Mesendoderm (in vitro differentiated cells): Measurements from ENCODE around the gene GPR68.

Experiments
- DNase-seq: peaks from one replicate; pipeline ENCODE4 v3.0.0; 2013
- H2AK5ac ChIP-seq: 2 replicates; pipeline ENCODE4 v1.6.1; 2013; ENCODE audit warnings: low read length, inconsistent platforms
- H2BK120ac ChIP-seq: 2 replicates; pipeline ENCODE4 v1.6.1; 2013; ENCODE audit warnings: low read depth, mild to moderate bottlenecking, low read length, moderate library complexity, mixed read lengths
- H2BK15ac ChIP-seq: replicated peaks from 2 replicates; pipeline ENCODE4 v1.6.1; 2013; ENCODE audit warnings: low read depth, mild to moderate bottlenecking, moderate library complexity
- H2BK5ac ChIP-seq: 2 replicates; pipeline ENCODE4 v1.6.1; 2013; ENCODE audit warnings: low read length, inconsistent platforms
- H3K18ac ChIP-seq: 2 replicates; pipeline ENCODE4 v1.6.1; 2013; ENCODE audit warnings: mild to moderate bottlenecking, low read length, mixed read lengths
- H3K23ac ChIP-seq: one replicate; pipeline ENCODE4 v1.6.1; 2013; ENCODE audit warnings: low read length
- H3K27ac ChIP-seq: 2 replicates; pipeline ENCODE4 v1.5.1; 2013; ENCODE audit warnings: low read depth, mild to moderate bottlenecking, inconsistent platforms, low read length, moderate library complexity
- H3K27me3 ChIP-seq: 2 replicates; pipeline ENCODE4 v1.6.1; 2013; ENCODE audit warnings: low read length, control low read depth, mild to moderate bottlenecking, inconsistent platforms; ENCODE audit not compliant: insufficient read depth, poor library complexity
- H3K36me3 ChIP-seq: 2 replicates; pipeline ENCODE4 v1.6.1; 2013; ENCODE audit warnings: low read length, inconsistent platforms; ENCODE audit not compliant: control insufficient read depth, insufficient read depth
- H3K4ac ChIP-seq: one replicate; pipeline ENCODE4 v1.6.1; 2013; ENCODE audit warnings: low read depth, mild to moderate bottlenecking, low read length, moderate library complexity
- H3K4me1 ChIP-seq: 2 replicates; pipeline ENCODE4 v1.6.1; 2013; ENCODE audit warnings: low read depth, low read length, inconsistent platforms; ENCODE audit not compliant: control insufficient read depth
- H3K4me2 ChIP-seq: 2 replicates; pipeline ENCODE4 v1.6.1; 2013; ENCODE audit warnings: low read length
- H3K4me3 ChIP-seq: 2 replicates; pipeline ENCODE4 v1.5.1; 2013; ENCODE audit warnings: mild to moderate bottlenecking, low read length
- H3K56ac ChIP-seq: one replicate; pipeline ENCODE4 v1.6.1; 2013; ENCODE audit warnings: low read length
- H3K79me1 ChIP-seq: 2 replicates; pipeline ENCODE4 v1.6.1; 2013; ENCODE audit warnings: low read length, inconsistent platforms
- H3K79me2 ChIP-seq: 2 replicates; pipeline ENCODE4 v1.6.1; 2013; ENCODE audit warnings: mild to moderate bottlenecking, low read length; ENCODE audit not compliant: control insufficient read depth, insufficient read depth
- H3K9ac ChIP-seq: 2 replicates; pipeline ENCODE4 v1.6.1; 2013; ENCODE audit warnings: low read length, inconsistent platforms
- H4K5ac ChIP-seq: one replicate; pipeline ENCODE4 v1.6.1; 2013; ENCODE audit warnings: low read length
- H4K8ac ChIP-seq: one replicate; pipeline ENCODE4 v1.6.1; 2013; ENCODE audit warnings: low read depth, mild to moderate bottlenecking, control low read depth, low read length, moderate library complexity
- WGBS: extraction: QIAGEN DNeasy Blood & Tissue Kit; methylation state at CpG from one replicate; pipeline ENCODE4 v1.1.7; 2013; ENCODE audit warnings: low lambda C conversion rate, missing lambda C conversion rate; ENCODE audit not compliant: insufficient coverage; ENCODE audit errors: extremely low coverage; 5-methylcytosine and 5-hydroxymethylcytosine counted together

Gene GPR68

DNA sequence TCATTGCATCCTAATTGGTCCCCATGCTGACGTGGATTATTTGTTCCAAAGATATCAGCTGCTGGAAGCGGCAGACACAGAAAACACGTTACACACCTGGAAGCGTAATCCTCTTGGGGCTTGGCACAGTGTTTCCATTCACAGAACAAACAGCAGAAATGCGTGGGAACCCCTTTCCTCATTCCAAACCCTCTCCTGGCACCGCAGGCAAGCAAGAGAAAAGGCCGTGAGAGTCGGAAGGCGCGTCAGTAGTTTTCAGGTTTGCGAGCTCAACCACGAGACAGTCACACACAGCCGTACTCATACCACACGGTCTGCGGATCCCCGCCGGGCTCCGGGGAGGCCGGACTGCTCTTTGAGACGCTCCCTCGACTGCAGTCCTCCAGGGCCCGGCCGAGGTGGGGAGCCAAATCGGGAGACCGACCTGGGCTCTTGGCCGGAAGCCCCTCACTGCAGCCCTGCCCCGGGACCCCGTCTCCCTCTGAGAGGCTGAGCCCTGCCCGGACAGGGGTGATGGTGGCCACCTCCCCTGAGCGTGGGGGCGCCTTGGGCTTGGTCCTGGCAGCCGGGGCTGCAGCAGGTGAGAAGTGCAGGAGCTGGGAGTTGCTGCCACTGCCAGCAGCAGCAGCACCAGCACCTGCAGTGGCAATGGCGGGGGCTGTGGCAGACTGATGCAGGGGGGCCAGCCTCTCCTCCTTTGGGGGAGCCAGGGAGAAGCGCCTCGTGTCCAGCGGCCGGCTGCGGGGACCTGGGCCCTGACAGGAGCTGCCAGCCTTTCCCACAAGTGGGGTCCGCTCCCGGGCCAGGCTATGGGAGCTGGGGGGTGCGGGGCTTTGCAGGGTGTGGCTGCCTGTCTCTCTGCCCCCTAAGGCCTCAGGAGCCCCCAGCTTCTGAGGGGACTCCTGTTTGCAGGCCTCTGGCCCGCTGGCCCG, 28.1 kb upstream of the GPR68 start:
- H3K36me3 ChIP-seq, result no peaks in the 10 kb centered on the region
- no peak overlapping the region for H3K4me2 ChIP-seq
- no peak overlapping the region for H3K23ac ChIP-seq
- no peak overlapping the region for H3K56ac ChIP-seq
- no peak overlapping the region for H2BK5ac ChIP-seq
- no peak overlapping the region for H3K4me3 ChIP-seq
- WGBS, result no CpG with 5 or more reads among the region's 43 CpGs
- no peak overlapping the region for H3K4ac ChIP-seq
- H2BK120ac ChIP-seq, result no peak overlapping the region
- H3K79me1 ChIP-seq, result no peaks in the 10 kb centered on the region
- H3K79me2 ChIP-seq, result no peaks in the 10 kb centered on the region
- H2AK5ac ChIP-seq, result no peak overlapping the region
- no peak overlapping the region for H2BK15ac ChIP-seq
- H3K27me3 ChIP-seq, result no peaks in the 10 kb centered on the region
- H3K9ac ChIP-seq, result no peak overlapping the region
- no peak overlapping the region for H4K5ac ChIP-seq
- no peak overlapping the region for H3K18ac ChIP-seq
- no peak overlapping the region for H3K27ac ChIP-seq
- H4K8ac ChIP-seq, result no peak overlapping the region
- no peak for DNase-seq
- H3K4me1 ChIP-seq, result no peaks in the 10 kb centered on the region

DNA sequence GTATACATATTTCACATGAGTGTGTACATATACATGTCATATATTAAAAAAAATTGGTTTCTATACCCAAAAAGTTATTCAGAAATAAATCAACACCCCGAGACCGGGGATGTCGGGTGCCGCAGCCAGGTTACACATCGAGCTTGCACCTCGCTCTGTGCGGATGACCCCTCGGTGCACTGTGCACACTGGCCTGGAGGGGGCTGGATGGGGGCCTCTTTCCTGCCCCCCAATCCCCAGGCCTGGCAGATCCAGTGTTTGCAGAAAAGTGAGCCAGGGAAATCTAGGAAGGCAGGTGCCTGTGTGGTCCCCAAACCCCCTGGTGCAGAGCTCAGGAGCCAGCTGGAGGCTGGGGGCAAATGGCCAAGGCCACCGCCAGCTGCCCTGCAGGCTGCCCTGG, 27.1 kb upstream of the GPR68 start:
- Histone ChIP-seq H3K23ac (no peak overlapping the region), H3K36me3 (no peaks in the 10 kb centered on the region), H3K27ac (no peak overlapping the region), H3K79me1 (no peaks in the 10 kb centered on the region), H3K4ac (no peak overlapping the region), H2BK5ac (no peak overlapping the region), H3K4me3 (no peak overlapping the region), H4K5ac (no peak overlapping the region), H2BK120ac (no peak overlapping the region), H2AK5ac (no peak overlapping the region), H3K79me2 (no peaks in the 10 kb centered on the region), H2BK15ac (no peak overlapping the region), H4K8ac (no peak overlapping the region), H3K56ac (no peak overlapping the region), H3K27me3 (no peaks in the 10 kb centered on the region), H3K9ac (no peak overlapping the region), H3K4me1 (no peaks in the 10 kb centered on the region), H3K4me2 (no peak overlapping the region), H3K18ac (no peak overlapping the region)
- DNase-seq, result no peak
- WGBS, result no CpG with 5 or more reads among the region's 9 CpGs

DNA sequence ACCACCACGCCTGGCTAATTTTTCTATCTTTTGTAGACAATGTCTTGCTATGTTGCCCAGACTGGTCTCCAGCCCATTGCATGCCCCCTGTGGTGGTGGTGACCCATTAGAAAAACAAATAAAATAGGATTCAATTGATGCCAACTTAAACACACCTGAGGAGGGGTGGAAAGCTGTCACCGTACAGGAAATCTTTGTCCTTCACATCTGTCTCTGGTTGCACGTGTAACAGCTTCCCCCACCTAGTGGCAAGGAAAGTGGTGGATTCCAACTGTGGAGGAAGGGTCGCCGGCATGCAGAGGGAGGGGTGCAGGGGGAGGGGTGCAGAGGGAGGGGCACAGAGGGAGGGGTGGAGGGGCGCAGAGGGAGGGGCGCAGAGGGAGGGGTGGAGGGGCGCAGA, 26.1 kb upstream of the GPR68 start:
- H3K79me2 ChIP-seq, result no peaks in the 10 kb centered on the region
- H3K27ac ChIP-seq, result no peak overlapping the region
- no peak overlapping the region for H4K5ac ChIP-seq
- no peak overlapping the region for H2BK15ac ChIP-seq
- H3K4me2 ChIP-seq, result no peak overlapping the region
- H3K56ac ChIP-seq, result no peak overlapping the region
- no CpG with 5 or more reads among the region's 8 CpGs for WGBS
- H3K4me3 ChIP-seq, result no peak overlapping the region
- H4K8ac ChIP-seq, result no peak overlapping the region
- H3K9ac ChIP-seq, result no peak overlapping the region
- no peak overlapping the region for H3K4ac ChIP-seq
- no peak overlapping the region for H2BK5ac ChIP-seq
- H3K36me3 ChIP-seq, result no peaks in the 10 kb centered on the region
- no peaks in the 10 kb centered on the region for H3K79me1 ChIP-seq
- H3K27me3 ChIP-seq, result no peaks in the 10 kb centered on the region
- H3K18ac ChIP-seq, result no peak overlapping the region
- DNase-seq, result no peak
- no peak overlapping the region for H3K23ac ChIP-seq
- no peak overlapping the region for H2BK120ac ChIP-seq
- no peak overlapping the region for H2AK5ac ChIP-seq
- H3K4me1 ChIP-seq, result no peaks in the 10 kb centered on the region

DNA sequence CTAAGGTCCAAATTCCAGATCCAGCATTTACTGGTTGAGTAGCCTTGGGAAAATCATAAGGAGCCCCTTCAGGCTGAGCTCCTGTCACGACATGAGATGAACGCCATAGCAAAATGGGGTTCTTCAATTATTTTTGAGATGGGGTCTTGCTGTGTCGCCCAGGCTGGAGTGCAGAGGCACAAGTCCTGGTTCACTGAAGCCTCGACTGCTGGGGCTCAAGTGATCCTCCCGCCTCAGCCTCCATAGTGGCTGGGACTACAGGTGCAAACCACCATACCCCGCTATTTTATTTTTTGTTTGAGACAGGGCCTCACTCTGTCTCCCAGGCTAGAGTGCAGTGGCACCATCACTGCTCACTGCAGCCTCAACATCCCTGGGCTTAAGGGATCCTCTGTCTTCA, 25.7 kb upstream of the GPR68 start:
- Histone ChIP-seq H3K27me3 (no peaks in the 10 kb centered on the region), H3K9ac (no peak overlapping the region), H2AK5ac (no peak overlapping the region), H3K4me1 (no peaks in the 10 kb centered on the region), H4K5ac (no peak overlapping the region), H3K79me1 (no peaks in the 10 kb centered on the region), H3K18ac (no peak overlapping the region), H3K27ac (no peak overlapping the region), H2BK5ac (no peak overlapping the region), H2BK15ac (no peak overlapping the region), H3K4me3 (no peak overlapping the region), H3K79me2 (no peaks in the 10 kb centered on the region), H3K4ac (no peak overlapping the region), H3K56ac (no peak overlapping the region), H2BK120ac (no peak overlapping the region), H3K23ac (no peak overlapping the region), H3K4me2 (no peak overlapping the region), H3K36me3 (no peaks in the 10 kb centered on the region), H4K8ac (no peak overlapping the region)
- WGBS, result no CpG with 5 or more reads among the region's 6 CpGs
- DNase-seq, result no peak

DNA sequence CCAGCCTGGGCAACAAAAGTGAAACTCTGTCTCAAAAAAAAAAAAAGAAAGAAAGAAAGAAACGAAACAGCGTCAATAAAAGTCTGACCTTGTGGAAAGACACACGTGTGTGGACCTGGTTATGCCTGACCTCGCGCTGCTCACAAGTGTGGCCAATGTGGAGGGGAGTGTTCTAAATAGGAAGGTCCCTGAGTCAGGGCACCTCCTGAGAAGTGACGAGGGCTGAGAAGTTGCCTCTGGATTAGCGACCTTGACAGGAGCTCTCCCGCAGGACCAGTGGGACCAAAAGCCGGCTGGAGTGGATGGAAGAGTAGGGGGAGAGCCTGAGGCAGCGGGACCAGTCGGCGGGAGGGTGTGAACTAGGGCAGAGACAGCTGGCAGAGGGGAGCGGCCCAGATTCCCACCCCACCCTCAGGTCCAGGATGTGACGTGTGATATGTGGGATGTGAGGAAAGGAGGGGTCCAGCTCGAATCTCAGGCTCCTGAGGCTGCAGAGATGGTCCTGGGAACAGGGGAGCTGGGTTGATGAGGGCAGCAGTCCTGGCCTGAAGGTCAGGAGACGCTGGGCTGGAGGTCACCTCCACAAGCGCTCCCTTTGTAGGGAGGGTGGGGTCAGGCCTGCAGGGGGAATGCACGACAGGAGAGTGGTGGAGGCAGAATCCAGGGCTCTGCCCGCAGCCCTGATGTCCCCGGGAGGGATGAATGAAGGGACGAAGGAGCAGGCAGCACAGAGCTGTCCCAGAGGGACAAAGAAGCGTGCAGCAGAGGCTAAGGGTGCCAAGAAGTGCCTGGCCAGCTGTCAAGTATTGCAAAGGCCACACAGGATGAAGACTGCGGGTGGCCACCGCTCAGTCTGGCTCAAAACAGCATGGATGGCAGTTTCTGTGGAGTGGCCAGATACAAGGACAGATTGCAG, 24.8 kb upstream of the GPR68 start:
- Histone ChIP-seq H2BK15ac (no peak overlapping the region), H3K4me2 (no peak overlapping the region), H3K4me1 (no peaks in the 10 kb centered on the region), H3K4ac (no peak overlapping the region), H4K5ac (no peak overlapping the region), H4K8ac (no peak overlapping the region), H3K4me3 (no peak overlapping the region), H2BK5ac (no peak overlapping the region), H3K18ac (no peak overlapping the region), H3K56ac (no peak overlapping the region), H2BK120ac (no peak overlapping the region), H3K79me2 (no peaks in the 10 kb centered on the region), H3K9ac (no peak overlapping the region), H3K27ac (no peak overlapping the region), H3K23ac (no peak overlapping the region), H3K79me1 (no peaks in the 10 kb centered on the region), H2AK5ac (no peak overlapping the region), H3K27me3 (no peaks in the 10 kb centered on the region), H3K36me3 (no peaks in the 10 kb centered on the region)
- no peak for DNase-seq
- WGBS, result no CpG with 5 or more reads among the region's 24 CpGs
